Measurements from ENCODE around the gene GANAB.

GRCh38 chr11:62678770-62679696 lies 32.6 kb upstream of the GANAB start, which contains the start of gene UBXN1:
- TF ChIP-seq CTCF (IDR thresholded peaks at IDR 0.05; ENCODE audit: poor library complexity) (no peak), EZH2phosphoT487 (IDR thresholded peaks at IDR 0.05; ENCODE audit: low read depth, severe bottlenecking, unreplicated experiment) (no peak)

Measured in hepatocyte (in vitro differentiated cells).